GM21360 (cell line): Measurements from ENCODE around the gene PGA3.
A peak's percentile ranks its signal among the peaks of the same experiment; 100 is the strongest.
"Not testable (repeated sequence)": the region's sequence is repeated elsewhere in the genome, so short reads cannot be mapped to it uniquely, and the experiment has no call there.

ENCODE experiments used
- ATAC-seq: cut with Tn5 transposase; IDR thresholded peaks from one replicate; pipeline ENCODE4 v1.9.1; 2021; ENCODE audit warnings: mild to moderate bottlenecking, moderate library complexity; ENCODE audit not compliant: unreplicated experiment

PGA3 gene

DNA sequence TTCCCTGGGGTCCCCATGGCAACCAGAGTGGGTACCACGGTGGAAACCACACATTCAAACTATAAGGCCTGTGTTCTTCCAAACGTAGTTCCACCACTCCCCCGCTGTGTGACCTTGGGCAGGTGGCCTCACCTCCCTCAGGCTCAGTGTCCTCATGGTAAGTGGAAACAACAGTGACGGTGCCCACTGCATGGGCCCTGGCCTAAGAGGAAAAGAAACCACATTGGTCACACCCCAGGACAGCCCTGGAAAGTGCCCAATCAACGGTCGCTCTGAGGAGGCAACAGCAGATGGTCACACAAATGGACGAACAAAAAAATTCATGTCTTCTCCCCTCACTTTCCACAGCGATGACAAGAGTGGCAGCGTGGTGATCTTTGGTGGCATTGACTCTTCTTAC, 44.8 kb downstream of the PGA3 start:
- not testable (repeated sequence) for ATAC-seq

DNA sequence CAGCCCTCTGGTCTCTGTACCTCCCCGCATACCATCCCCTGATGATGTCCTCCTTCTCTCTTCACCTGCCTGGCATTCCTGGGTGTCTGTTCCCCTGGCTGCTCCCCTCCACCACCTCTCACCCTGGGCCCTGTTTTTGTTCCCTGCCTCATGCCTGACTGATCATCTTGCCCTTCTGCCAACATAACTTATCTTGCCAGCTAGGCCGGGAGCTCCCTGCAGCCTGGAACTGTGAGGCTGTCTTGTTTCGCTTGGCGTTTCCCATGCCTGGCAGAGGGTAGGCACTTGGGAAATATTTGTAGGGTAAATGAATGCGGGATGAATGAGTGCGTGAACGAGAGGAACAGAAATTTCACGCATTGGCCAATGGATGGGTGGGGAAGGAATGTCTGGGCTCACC, 45.9 kb downstream of the PGA3 start:
- ATAC-seq, result not testable (repeated sequence)

DNA sequence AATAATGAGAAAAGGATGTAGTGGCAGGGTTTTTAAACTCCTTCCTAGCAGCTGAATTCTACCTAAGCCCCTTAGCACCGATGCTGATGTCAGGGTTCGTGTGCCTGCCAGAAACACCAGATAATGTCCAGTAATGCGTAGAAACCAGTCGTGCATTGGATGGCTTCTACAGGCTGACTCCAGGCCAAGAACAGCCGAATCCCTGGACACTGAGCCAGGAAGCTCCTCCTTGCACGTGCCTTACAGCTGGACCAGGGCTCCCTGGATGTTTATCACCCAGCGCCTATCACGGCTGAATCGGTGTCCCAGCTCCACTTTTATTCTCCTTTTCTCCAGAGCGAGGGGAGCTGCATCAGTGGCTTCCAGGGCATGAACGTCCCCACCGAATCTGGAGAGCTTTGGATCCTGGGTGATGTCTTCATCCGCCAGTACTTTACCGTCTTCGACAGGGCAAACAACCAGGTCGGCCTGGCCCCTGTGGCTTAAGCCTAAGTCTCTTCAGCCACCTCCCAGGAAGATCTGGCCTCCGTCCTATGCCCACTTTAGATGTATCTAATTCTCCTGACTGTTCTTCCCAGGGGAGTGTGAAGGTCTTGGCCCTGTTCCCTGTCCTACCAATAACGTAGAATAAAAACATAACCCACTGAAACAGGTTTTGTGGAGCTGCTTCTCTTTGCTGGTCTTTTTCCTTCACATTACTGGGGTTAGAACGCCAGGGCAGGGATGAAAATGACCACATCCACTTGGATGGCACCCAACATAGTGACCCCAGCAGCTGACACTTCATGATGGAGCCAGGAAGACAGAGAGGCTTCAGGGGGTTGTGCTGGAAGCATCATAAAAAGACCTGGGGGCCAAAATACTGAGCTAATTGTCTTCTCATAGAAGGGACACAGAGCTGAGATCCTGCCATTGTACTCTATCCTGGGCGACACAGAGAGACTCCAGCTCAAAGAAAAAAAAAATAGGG, 47.8 kb downstream of the PGA3 start:
- not testable (repeated sequence) for ATAC-seq

DNA sequence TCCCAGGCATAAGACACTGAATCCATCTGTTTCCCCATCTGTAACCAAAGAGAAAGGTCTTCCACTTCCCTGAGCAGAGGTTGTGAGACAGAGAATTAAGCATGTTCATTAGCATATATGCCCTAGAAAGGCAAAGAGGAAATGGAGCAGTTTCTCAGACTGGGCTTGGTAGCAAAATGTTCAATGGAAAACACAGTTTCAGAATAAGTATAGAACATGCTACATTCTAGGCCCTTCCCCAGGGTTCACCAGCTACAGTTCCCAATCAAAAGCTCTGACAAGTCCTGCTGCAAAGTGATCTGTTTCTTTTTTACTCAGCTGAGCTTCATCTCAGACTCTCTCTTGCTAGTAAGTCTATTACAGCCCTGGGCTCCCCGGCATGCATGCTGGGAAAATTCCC, 49.0 kb downstream of the PGA3 start:
- ATAC-seq, result not testable (repeated sequence)

DNA sequence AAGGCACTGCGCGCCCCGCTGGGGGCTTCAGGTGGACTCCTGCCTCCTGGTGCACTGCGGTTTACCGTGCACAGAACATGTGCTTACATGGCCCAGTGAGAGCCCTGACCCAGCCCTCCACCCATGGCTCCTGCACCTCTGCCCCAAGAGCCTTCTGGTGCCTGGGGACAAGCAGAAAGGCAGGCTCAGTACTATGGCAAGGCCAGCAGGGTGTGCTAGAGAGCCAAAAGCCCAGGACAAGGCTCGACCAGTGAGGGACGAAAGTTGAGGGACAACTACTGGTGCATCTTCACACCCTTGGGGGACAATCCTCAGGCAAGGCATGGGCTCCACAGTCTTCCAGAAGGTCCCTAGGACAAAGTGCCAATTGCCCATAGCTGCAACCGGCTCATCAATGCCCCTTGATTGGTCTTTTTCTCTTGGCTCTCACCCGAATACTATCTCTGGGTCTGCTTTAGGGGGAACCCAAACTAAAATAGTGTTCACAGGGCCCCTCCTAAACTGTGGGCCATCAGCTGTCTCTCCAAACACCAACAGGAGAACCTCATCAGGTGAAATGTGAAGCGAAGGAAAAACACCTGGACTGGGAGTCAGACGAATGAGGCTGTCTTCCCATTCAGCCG, 51.2 kb downstream of the PGA3 start:
- peak; percentile 51 for ATAC-seq

DNA sequence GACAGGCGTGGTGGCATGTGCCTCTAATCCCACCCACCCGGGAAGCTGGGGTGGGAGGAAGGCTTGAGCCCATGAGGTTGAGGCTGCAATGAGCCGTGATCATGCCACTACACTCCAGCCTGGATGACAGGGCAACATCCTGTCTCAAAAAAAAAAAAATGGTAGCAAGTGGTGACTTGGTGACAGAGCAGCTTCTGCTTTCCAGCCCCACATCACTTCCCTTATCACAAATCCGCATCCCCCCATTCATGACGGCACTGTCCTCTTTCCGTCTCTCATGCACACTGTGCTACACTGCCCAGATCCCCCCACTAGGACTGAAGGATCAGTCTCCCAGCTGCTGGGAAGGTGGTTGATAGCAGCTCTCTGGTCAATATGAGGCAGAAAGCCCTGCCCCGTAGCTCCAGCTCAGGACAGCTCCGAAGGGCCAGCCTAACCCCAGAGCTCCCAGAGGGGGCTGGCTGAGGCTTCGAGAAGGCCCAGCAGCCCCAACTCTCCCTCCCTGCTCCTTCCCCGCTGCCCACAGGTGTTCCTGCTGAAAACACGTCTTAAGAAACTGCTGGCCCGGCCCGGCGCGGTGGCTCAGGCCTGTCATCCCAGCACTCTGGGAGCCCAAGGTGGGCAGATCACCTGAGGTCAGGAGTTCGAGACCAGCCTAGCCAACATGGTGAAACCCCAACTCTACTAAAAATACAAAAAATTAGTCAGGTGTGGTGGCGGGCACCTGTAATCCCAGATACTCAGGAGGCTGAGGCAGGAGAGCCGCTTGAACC, 53.6 kb downstream of the PGA3 start:
- no peak for ATAC-seq

DNA sequence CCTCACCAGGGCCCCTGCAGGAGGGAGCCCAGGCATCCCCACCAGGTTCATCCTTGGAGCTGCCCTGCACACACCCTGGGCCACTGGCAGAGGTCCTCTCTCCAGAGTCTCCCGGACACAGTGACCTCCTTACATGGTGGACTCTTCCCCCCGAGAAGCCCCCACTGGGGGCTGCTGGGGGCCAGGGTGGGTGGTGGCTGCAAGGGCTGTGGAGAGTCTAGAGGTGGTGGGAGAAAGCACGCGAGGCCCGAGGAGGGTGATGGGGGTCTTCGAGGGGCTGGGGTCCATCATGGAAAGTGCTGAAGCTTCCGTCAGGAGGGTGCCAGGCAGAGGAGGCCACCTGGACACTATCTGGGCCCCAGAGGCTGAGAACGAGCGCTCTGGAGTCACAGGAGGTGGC, 55.2 kb downstream of the PGA3 start:
- ATAC-seq, result no peak

DNA sequence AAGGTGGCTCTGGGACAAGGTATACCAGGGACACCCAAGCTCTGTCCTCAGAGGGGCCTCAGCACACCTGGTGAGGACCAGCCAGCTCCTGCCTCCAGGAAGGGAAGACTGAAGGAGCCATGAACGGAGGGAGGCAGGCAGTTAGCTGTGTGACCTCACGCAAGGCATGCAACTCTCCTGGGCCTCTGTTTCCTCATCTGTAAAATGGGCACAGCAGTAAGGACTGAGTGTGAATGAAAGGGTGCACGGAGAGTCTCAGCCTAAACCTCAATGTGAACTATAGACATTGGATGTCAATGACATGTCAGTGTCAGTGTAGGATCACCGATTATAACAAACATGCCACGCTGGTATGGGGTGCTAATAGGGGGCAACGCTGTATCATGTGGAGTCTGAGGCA, 56.0 kb downstream of the PGA3 start:
- ATAC-seq, result no peak
